HG03135 (cell line): ENCODE data around the gene UMAD1.

Experiments used
- ATAC-seq: cut with Tn5 transposase; IDR thresholded peaks from one replicate; pipeline ENCODE4 v1.9.1; 2021; ENCODE audit warnings: mild to moderate bottlenecking, moderate library complexity; ENCODE audit not compliant: unreplicated experiment

UMAD1 gene

GRCh38 chr7:7870555-7870954 lies 230.0 kb downstream of the UMAD1 start:
- no peak for ATAC-seq

- no peak for ATAC-seq
Measured at GRCh38 chr7:7876419-7876818, 235.9 kb downstream of the UMAD1 start.

- no peak for ATAC-seq
Measured at GRCh38 chr7:7881581-7881980, 241.0 kb downstream of the UMAD1 start.

- ATAC-seq = no peak
Measured at GRCh38 chr7:7882888-7883287, 242.3 kb downstream of the UMAD1 start.

GRCh38 chr7:7883394-7883793 lies 242.8 kb downstream of the UMAD1 start:
- ATAC-seq = no peak

- no peak for ATAC-seq
Measured at GRCh38 chr7:7884855-7885254, 244.3 kb downstream of the UMAD1 start.

GRCh38 chr7:7889791-7890568 lies 249.4 kb downstream of the UMAD1 start:
- no peak for ATAC-seq

- ATAC-seq = no peak
Measured at GRCh38 chr7:7895004-7895650, 254.6 kb downstream of the UMAD1 start.

GRCh38 chr7:7895754-7896153 lies 255.2 kb downstream of the UMAD1 start:
- no peak for ATAC-seq

- no peak for ATAC-seq
Measured at GRCh38 chr7:7897509-7897908, 257.0 kb downstream of the UMAD1 start.

- ATAC-seq = no peak
Measured at GRCh38 chr7:7897949-7898515, 257.5 kb downstream of the UMAD1 start.

- ATAC-seq = no peak
Measured at GRCh38 chr7:7902845-7903244, 262.3 kb downstream of the UMAD1 start.

GRCh38 chr7:7907306-7907705 lies 266.8 kb downstream of the UMAD1 start:
- ATAC-seq = no peak

GRCh38 chr7:7908622-7909145 lies 268.1 kb downstream of the UMAD1 start:
- no peak for ATAC-seq

GRCh38 chr7:7909376-7909775 lies 268.8 kb downstream of the UMAD1 start:
- ATAC-seq = no peak

- no peak for ATAC-seq
Measured at GRCh38 chr7:7911369-7912123, 271.0 kb downstream of the UMAD1 start.

GRCh38 chr7:7912937-7913336 lies 272.4 kb downstream of the UMAD1 start:
- no peak for ATAC-seq

- no peak for ATAC-seq
Measured at GRCh38 chr7:7913504-7913903, 273.0 kb downstream of the UMAD1 start.

GRCh38 chr7:7914547-7914946 lies 274.0 kb downstream of the UMAD1 start:
- no peak for ATAC-seq

- ATAC-seq = no peak
Measured at GRCh38 chr7:7916064-7916463, 275.5 kb downstream of the UMAD1 start.

- ATAC-seq = no peak
Measured at GRCh38 chr7:7917593-7917992, 277.0 kb downstream of the UMAD1 start.
